SU-DHL-6 (cell line): ENCODE results near the gene CEP57L1.

Source experiments
- H2AFZ ChIP-seq: fragments of 200-600 bp; sonication (generic); 2 replicates; pipeline ENCODE4 v1.6.1; 2014; ENCODE audit warnings: low read depth, mild to moderate bottlenecking, moderate library complexity, mixed read lengths, antibody characterized with exemption, low read length; ENCODE audit not compliant: severe bottlenecking
- H3F3A ChIP-seq: fragments of 200-600 bp; shearing (Covaris generic); 2 replicates; pipeline ENCODE4 v1.6.0; 2016; ENCODE audit warnings: antibody characterized with exemption, mild to moderate bottlenecking; ENCODE audit not compliant: insufficient read depth
- H3K27ac ChIP-seq: fragments of 200-600 bp; sonication (generic); 2 replicates; pipeline ENCODE4 v1.5.1; 2016; ENCODE audit warnings: low read depth, mild to moderate bottlenecking, low read length, moderate library complexity, mixed read lengths
- H3K27me3 ChIP-seq: fragments of 200-600 bp; sonication (generic), shearing (Covaris generic); 2 replicates; pipeline ENCODE4 v1.6.0; 2014; ENCODE audit warnings: mild to moderate bottlenecking, low read length
- H3K36me3 ChIP-seq: fragments of 200-600 bp; sonication (generic); 2 replicates; pipeline ENCODE4 v1.6.1; 2014; ENCODE audit warnings: mild to moderate bottlenecking, low read length, mixed read lengths
- H3K4me2 ChIP-seq: fragments of 300-600, 200-600 bp; shearing (Covaris generic), sonication (generic); 2 replicates; pipeline ENCODE4 v1.6.0; 2014; ENCODE audit warnings: low read length, low read depth, mild to moderate bottlenecking; ENCODE audit not compliant: poor library complexity, severe bottlenecking
- H3K4me3 ChIP-seq: fragments of 200-600 bp; sonication (generic); 2 replicates; pipeline ENCODE4 v1.5.1; 2014; ENCODE audit warnings: antibody characterized with exemption, low read length, mild to moderate bottlenecking, mixed read lengths; ENCODE audit not compliant: insufficient read depth, poor library complexity, severe bottlenecking
- H3K79me2 ChIP-seq: fragments of 200-600 bp; sonication (generic); 2 replicates; pipeline ENCODE4 v1.6.1; 2014; ENCODE audit warnings: mild to moderate bottlenecking, low read length, moderate library complexity; ENCODE audit not compliant: insufficient read depth
- H3K9ac ChIP-seq: fragments of 200-600 bp; sonication (generic); 2 replicates; pipeline ENCODE4 v1.7.0; 2014; ENCODE audit warnings: mild to moderate bottlenecking, low read length
- H3K9me2 ChIP-seq: fragments of 200-600 bp; sonication (generic); replicated peaks from 2 replicates; pipeline ENCODE4 v1.6.1; 2014; ENCODE audit warnings: low read length; ENCODE audit not compliant: insufficient read depth
- H3K9me3 ChIP-seq: fragments of 200-600 bp; sonication (generic); 2 replicates; pipeline ENCODE4 v1.6.1; 2014; ENCODE audit warnings: low read length, mixed read lengths; ENCODE audit not compliant: insufficient read depth
- H4K20me1 ChIP-seq: fragments of 200-600 bp; sonication (generic); 2 replicates; pipeline ENCODE4 v1.6.1; 2014; ENCODE audit warnings: low read depth, mild to moderate bottlenecking, antibody characterized with exemption, low read length, moderate library complexity, mixed read lengths
- EZH2phosphoT487 ChIP-seq: fragments of 200-600 bp; sonication (generic), shearing (Covaris generic); conservative IDR thresholded peaks from 2 replicates; pipeline ENCODE4 v1.6.1; 2018; ENCODE audit warnings: mild to moderate bottlenecking, antibody characterized with exemption, low read length, moderate library complexity, mixed read lengths
- TF ChIP-seq, protein P1 (sequence below): fragments of 200-600 bp; sonication (generic); IDR thresholded peaks from one replicate; pipeline ENCODE4 v1.5.1; 2017; ENCODE audit warnings: antibody characterized with exemption, mild to moderate bottlenecking, low read length, moderate library complexity; ENCODE audit not compliant: insufficient read depth, poor library complexity, severe bottlenecking

Gene CEP57L1

DNA sequence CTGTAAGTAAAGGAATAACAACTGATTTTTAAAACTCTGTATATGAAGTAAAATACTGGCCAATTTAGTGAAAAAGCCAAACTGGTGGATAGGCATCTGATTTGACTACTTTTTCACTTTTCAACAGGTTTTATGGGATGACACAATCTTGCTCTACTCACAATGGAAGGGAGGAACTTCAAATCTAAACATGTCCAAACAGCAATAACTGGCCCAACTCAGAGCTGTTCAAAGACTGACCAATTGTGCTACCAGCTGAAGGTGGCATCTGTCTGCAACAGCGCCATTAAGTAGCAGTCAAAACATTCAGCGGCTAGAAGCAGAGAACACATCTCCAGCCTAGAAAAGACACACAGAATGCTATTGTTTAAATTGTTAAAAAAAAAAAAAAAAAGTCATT, 45.3 kb upstream of the CEP57L1 start:
- Histone ChIP-seq H3K79me2 (no peaks in the 10 kb centered on the region), H3K9me2 (no peaks in the 10 kb centered on the region)
- TF ChIP-seq, protein P1, sequence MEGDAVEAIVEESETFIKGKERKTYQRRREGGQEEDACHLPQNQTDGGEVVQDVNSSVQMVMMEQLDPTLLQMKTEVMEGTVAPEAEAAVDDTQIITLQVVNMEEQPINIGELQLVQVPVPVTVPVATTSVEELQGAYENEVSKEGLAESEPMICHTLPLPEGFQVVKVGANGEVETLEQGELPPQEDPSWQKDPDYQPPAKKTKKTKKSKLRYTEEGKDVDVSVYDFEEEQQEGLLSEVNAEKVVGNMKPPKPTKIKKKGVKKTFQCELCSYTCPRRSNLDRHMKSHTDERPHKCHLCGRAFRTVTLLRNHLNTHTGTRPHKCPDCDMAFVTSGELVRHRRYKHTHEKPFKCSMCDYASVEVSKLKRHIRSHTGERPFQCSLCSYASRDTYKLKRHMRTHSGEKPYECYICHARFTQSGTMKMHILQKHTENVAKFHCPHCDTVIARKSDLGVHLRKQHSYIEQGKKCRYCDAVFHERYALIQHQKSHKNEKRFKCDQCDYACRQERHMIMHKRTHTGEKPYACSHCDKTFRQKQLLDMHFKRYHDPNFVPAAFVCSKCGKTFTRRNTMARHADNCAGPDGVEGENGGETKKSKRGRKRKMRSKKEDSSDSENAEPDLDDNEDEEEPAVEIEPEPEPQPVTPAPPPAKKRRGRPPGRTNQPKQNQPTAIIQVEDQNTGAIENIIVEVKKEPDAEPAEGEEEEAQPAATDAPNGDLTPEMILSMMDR, result no peak
- TF ChIP-seq EZH2phosphoT487, result no peak

DNA sequence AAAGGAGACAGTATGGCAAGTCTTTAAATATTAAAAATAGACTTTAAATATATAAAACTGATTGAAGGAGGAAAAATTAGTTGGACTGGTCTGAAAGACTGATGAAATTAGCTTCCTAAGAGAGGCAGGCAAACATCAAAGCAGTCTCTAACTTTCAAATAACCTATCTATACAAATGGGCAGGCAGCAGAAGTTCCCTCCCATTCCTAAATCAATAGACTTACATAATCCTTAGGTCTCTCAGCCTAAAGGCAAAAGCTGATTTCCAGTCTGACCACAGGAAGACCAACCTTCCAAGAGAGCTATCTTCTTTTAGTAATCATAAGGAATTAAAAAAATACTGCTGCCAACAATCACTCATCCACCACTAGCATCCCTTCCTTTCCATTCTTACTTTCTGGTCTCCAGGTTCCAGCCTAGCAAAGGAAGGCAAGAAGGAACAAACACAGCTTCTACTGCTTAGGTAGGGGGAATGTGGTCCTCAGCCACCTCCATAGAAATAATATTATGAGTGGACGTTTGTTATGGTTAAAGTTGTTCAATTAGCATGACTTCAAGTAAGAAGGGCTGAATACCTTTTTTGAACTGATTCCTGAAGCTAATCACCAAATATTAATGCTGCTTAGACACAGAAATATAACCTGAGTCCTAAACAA, 44.7 kb upstream of the CEP57L1 start:
- Histone ChIP-seq H3K4me3 (no peak overlapping the region), H3K27me3 (no peaks in the 10 kb centered on the region), H3K79me2 (no peaks in the 10 kb centered on the region), H3K9me3 (0 out of 2 replicates have a peak, but pooled peaks cover 5% of the 10 kb centered on the region), H3K27ac (no peak overlapping the region), H3F3A (no peaks in the 10 kb centered on the region), H3K9me2 (no peaks in the 10 kb centered on the region), H3K36me3 (no peaks in the 10 kb centered on the region), H4K20me1 (no peaks in the 10 kb centered on the region), H3K4me2 (no peak overlapping the region), H3K9ac (no peak overlapping the region), H2AFZ (no peak overlapping the region)
- TF ChIP-seq EZH2phosphoT487, result no peak
- TF ChIP-seq, protein P1, result no peak

More for the DNA sequence above, 45.3 kb upstream of the CEP57L1 start:
- no peak overlapping the region for H3K27ac ChIP-seq
- H2AFZ ChIP-seq, result no peak overlapping the region
- 0 out of 2 replicates have a peak, but pooled peaks cover 5% of the 10 kb centered on the region for H3K9me3 ChIP-seq
- no peak overlapping the region for H3K4me2 ChIP-seq
- H3K36me3 ChIP-seq, result no peaks in the 10 kb centered on the region
- no peaks in the 10 kb centered on the region for H4K20me1 ChIP-seq
- no peaks in the 10 kb centered on the region for H3F3A ChIP-seq
- no peaks in the 10 kb centered on the region for H3K27me3 ChIP-seq
- no peak overlapping the region for H3K9ac ChIP-seq
- no peak overlapping the region for H3K4me3 ChIP-seq

DNA sequence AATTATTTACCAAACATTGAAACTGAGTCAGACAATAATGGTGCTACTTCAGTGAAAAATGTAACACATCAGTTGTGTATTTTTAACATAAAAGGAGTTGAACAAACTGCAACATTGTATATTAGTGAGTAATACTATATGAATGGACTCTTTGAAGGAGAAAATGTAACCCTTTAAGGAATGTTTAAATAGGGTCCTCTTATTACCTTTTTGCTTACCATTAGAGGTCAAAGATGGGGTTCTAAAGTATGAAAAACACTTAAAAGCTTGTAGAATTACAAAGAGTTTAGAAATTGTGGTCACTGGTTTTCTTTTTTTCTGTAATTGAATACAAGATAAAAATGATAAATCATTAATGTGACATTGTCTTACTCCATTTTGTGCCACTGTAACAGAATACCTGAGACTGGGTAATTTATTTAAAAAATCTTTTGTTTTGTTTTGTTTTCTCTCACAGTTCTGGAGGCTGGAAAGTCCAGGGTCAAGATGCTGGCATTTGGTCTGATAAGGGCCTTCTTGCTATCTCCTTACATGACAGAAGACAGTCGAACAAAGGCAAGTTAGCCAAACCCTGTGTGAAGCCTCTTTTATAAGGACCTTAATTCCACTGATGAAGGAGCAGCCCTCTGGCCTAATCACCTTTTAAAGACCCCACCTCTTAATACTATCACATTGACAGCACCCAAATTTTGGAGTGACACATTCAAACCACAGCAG, 43.8 kb upstream of the CEP57L1 start:
- no peaks in the 10 kb centered on the region for H3K36me3 ChIP-seq
- no peaks in the 10 kb centered on the region for H3K27me3 ChIP-seq
- H3K9ac ChIP-seq, result no peak overlapping the region
- 0 out of 2 replicates have a peak, but pooled peaks cover 5% of the 10 kb centered on the region for H3K9me3 ChIP-seq
- H3K4me3 ChIP-seq, result no peak overlapping the region
- no peak overlapping the region for H2AFZ ChIP-seq
- no peaks in the 10 kb centered on the region for H3K9me2 ChIP-seq
- no peaks in the 10 kb centered on the region for H3K79me2 ChIP-seq
- H3F3A ChIP-seq, result no peaks in the 10 kb centered on the region
- H4K20me1 ChIP-seq, result no peaks in the 10 kb centered on the region
- H3K4me2 ChIP-seq, result no peak overlapping the region
- TF ChIP-seq, protein P1, result no peak
- TF ChIP-seq EZH2phosphoT487, result no peak
- H3K27ac ChIP-seq, result no peak overlapping the region
